ENCODE measurements around the gene PBLD. TPM values are rescaled to one million over a fixed set of nuclear protein-coding genes. Genes with fewer than 3 reads are reported as not detected.

The PBLD gene
- total RNA-seq, 1 donor from 2014 or later = 9.8 TPM

DNA sequence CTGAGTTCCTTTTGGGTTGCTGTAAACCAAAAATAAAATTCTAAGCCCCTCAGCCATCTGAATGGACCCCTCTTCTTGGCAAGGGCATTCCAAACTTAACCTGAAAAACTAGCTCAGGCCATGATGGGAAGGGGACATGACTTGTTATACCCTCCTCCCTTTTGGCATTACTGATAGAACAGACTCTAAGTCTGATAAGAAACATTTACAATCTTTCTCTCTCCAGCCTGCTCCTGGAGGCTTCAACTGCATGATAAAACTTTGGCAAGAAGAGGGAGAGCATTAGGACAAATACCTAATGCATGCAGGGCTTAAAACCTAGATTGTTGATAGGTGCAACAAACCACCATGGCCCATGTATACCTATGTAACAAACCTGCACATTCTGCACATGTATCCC, 59.9 kb downstream of the PBLD start:
- Mint-ChIP-seq H3K4me1 (no peaks in the 10 kb centered on the region), H3K9me3 (peaks cover 15% of the 10 kb centered on the region), H3K27ac (no peak overlapping the region), H3K4me3 (no peak overlapping the region), H3K36me3 (peaks cover 3% of the 10 kb centered on the region), H3K27me3 (ENCODE audit: low read depth) (no peaks in the 10 kb centered on the region)
- TF ChIP-seq, protein P1, sequence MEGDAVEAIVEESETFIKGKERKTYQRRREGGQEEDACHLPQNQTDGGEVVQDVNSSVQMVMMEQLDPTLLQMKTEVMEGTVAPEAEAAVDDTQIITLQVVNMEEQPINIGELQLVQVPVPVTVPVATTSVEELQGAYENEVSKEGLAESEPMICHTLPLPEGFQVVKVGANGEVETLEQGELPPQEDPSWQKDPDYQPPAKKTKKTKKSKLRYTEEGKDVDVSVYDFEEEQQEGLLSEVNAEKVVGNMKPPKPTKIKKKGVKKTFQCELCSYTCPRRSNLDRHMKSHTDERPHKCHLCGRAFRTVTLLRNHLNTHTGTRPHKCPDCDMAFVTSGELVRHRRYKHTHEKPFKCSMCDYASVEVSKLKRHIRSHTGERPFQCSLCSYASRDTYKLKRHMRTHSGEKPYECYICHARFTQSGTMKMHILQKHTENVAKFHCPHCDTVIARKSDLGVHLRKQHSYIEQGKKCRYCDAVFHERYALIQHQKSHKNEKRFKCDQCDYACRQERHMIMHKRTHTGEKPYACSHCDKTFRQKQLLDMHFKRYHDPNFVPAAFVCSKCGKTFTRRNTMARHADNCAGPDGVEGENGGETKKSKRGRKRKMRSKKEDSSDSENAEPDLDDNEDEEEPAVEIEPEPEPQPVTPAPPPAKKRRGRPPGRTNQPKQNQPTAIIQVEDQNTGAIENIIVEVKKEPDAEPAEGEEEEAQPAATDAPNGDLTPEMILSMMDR (IDR thresholded peaks at IDR 0.05; ENCODE audit: unreplicated experiment) = no peak
- no peak for DNase-seq (ENCODE audit: low spot score in 2 of 2, unreplicated experiment in 2 of 2)

DNA sequence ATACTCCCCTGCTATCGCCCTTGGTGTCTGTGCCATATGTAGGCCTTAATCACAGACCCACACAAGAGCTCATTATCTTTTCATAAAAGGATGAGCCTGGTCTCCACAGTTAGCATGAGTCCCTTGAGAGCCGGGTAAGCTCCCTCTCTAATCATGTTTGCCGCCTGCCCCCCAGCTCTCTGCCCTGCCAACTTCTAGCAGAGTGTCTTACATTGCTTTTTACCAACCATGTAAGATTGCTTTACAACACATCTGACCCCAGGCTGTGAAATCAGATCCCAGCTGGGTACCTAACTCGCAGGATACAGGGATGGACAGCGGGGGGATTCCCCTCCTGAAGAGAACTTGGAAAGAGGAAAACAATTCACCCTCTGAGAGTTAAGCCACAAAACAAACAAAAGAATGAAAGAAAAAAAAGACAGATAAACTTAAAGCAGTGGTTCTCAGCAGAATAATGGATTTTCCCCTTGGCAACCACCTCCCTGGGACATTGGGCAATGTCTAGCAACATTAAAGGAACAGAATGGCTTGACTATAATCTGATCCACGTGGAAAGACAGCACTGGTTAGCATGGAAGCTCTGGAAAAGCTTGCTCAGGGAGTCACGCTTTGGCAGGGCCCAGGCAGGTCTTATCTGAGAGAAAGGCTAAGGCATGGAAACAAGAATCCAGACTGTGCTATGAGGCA, 61.4 kb downstream of the PBLD start:
- H3K9me3 Mint-ChIP-seq = peaks cover 5% of the 10 kb centered on the region
- no peaks in the 10 kb centered on the region for H3K4me1 Mint-ChIP-seq
- DNase-seq (ENCODE audit: low spot score in 2 of 2, unreplicated experiment in 2 of 2) = no peak
- no peak overlapping the region for H3K4me3 Mint-ChIP-seq
- TF ChIP-seq, protein P1 (IDR thresholded peaks at IDR 0.05; ENCODE audit: unreplicated experiment) = no peak
- H3K27ac Mint-ChIP-seq = no peak overlapping the region
- H3K36me3 Mint-ChIP-seq = no peaks in the 10 kb centered on the region
- H3K27me3 Mint-ChIP-seq (ENCODE audit: low read depth) = no peaks in the 10 kb centered on the region

DNA sequence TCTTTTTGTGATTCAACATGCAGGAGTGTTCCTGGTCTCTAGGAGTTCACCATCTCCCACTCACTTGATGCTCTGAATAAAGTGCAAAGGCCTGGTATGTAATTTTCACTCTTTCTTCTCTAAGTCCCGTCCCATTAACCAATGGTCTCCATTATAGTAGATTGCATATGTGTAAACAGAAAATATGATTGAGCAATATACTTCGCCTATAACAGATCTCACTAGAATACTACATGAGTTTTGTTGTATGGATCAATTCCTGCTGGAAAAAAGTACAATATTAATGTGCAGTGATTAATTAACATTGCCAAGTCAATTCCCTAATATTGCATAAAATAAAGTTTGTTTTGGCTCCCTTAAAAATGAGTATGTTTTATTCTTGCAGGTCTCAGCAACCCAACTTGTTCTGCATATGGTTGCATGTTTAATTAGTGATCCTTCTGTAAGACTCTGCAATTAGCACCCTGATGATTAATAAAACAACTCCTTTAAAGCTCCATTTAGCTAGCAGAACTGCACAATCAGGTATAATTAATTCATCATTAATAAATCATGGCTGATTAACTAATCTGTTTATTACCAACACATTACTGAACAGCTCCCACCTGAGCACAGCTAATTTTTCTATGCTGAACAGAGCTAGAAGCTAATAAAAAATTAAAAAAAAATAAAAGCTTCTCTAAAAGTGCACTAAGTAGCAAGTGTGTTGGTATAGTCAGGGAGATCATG, 63.0 kb downstream of the PBLD start:
- no peaks in the 10 kb centered on the region for H3K4me1 Mint-ChIP-seq
- no peak overlapping the region for H3K27ac Mint-ChIP-seq
- TF ChIP-seq, protein P1 (IDR thresholded peaks at IDR 0.05; ENCODE audit: unreplicated experiment) = no peak
- no peak for DNase-seq (ENCODE audit: low spot score in 2 of 2, unreplicated experiment in 2 of 2)
- H3K4me3 Mint-ChIP-seq = no peak overlapping the region
- H3K36me3 Mint-ChIP-seq = no peaks in the 10 kb centered on the region
- no peaks in the 10 kb centered on the region for H3K9me3 Mint-ChIP-seq
- no peaks in the 10 kb centered on the region for H3K27me3 Mint-ChIP-seq (ENCODE audit: low read depth)

DNA sequence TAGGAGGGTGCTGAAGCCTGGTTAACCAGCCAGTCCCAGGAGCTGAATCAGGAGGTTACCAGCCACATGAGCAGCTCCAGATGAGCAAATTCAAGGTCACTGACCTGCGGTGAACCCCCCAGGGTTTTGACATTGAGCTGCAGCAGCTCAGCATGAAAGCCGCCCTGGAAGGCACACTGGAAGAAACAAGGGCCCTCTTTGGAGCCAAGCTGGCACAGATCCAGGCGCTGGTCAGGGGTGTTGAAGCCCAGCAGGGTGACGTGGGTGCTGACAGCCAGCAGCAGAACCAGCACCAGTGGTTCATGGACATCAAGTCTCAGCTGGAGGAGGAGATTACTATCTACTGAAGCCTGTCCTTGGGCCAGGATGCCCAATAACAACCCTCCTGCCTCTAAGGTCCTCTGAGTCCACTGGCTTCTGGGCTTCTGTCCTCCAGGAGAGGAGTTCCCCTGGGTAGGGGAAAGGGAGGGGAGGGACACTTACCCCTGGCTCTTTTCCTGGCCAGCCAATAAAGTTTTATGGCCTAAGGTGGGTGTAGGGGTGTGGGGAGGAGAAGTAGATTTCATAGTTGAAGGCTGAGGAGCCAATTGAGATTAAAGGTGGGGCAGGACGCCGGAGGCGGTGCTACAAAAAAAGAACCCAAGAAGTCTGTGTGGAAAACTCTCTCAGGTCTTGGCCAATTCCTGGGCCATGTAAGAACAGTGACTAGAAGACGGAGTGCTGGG, 71.4 kb downstream of the PBLD start:
- Mint-ChIP-seq H3K9me3 (peaks cover 3% of the 10 kb centered on the region), H3K27me3 (ENCODE audit: low read depth) (peaks cover 5% of the 10 kb centered on the region), H3K4me3 (no peak overlapping the region), H3K27ac (no peak overlapping the region), H3K36me3 (peaks cover 2% of the 10 kb centered on the region), H3K4me1 (no peaks in the 10 kb centered on the region)
- DNase-seq (ENCODE audit: low spot score in 2 of 2, unreplicated experiment in 2 of 2) = no peak
- TF ChIP-seq, protein P1 (IDR thresholded peaks at IDR 0.05; ENCODE audit: unreplicated experiment) = no peak

DNA sequence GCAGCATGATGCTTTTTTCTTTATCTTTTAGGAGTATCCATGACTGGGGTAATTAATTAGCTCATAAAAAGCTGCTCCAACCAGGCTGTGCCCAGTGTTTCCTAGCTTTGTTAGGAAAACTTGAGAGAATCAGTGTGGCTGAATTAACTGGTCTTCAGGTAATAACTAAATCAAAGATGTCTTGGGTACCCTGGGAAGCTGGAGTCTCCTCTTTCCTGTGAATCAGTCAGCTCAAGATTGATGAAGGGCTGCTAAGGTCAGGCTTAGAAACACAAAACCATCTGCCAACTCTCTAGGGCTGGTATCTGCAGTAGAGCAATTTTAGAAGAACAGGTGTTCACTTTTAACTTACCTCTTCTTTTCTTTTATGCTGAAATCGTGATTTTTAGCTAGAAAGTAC, 79.4 kb downstream of the PBLD start:
- TF ChIP-seq, protein P1 (IDR thresholded peaks at IDR 0.05; ENCODE audit: unreplicated experiment) = no peak
- Mint-ChIP-seq H3K27me3 (ENCODE audit: low read depth) (peaks cover 9% of the 10 kb centered on the region), H3K27ac (no peak overlapping the region), H3K9me3 (no peaks in the 10 kb centered on the region), H3K4me1 (no peaks in the 10 kb centered on the region), H3K36me3 (no peaks in the 10 kb centered on the region), H3K4me3 (no peak overlapping the region)
- DNase-seq (ENCODE audit: low spot score in 2 of 2, unreplicated experiment in 2 of 2) = no peak

Measured in mesothelial cell of epicardium (in vitro differentiated cells).